Neural progenitor cell (in vitro differentiated cells): ENCODE results near the gene MICAL2. TPM values are rescaled to one million over a fixed set of nuclear protein-coding genes. Genes with fewer than 3 reads are reported as not detected.

Experiments used
- DNase-seq: peaks from one replicate; pipeline ENCODE4 v3.0.0-alpha.2; 2016; ENCODE audit warnings: low spot score
- H2AFZ ChIP-seq: fragments of 200-600 bp; sonication (generic); replicated peaks from 2 replicates; pipeline ENCODE4 v1.6.1; 2016; ENCODE audit warnings: antibody characterized with exemption
- H3F3A ChIP-seq: fragments of 200-600 bp; sonication (generic); 2 replicates; pipeline ENCODE4 v1.6.1; 2016; ENCODE audit warnings: antibody characterized with exemption, low read depth
- H3K27ac ChIP-seq: fragments of 200-600 bp; sonication (generic); 2 replicates; pipeline ENCODE4 v1.5.1; 2016; ENCODE audit warnings: mild to moderate bottlenecking
- H3K27me3 ChIP-seq: fragments of 200-600 bp; sonication (generic); 2 replicates; pipeline ENCODE4 v1.6.1; 2016; ENCODE audit warnings: mild to moderate bottlenecking, moderate library complexity
- H3K36me3 ChIP-seq: fragments of 200-600 bp; sonication (generic); 2 replicates; pipeline ENCODE4 v1.5.1; 2016
- H3K4me1 ChIP-seq: fragments of 200-600 bp; sonication (generic); 2 replicates; pipeline ENCODE4 v1.6.1; 2016; ENCODE audit warnings: mixed run types
- H3K4me2 ChIP-seq: fragments of 200-600 bp; sonication (generic); 2 replicates; pipeline ENCODE4 v1.6.1; 2016
- H3K4me3 ChIP-seq: fragments of 200-600 bp; sonication (generic); 2 replicates; pipeline ENCODE4 v1.5.1; 2016
- H3K79me2 ChIP-seq: fragments of 200-600 bp; sonication (generic); 2 replicates; pipeline ENCODE4 v1.6.1; 2016; ENCODE audit warnings: low read depth
- H3K9ac ChIP-seq: fragments of 200-600 bp; sonication (generic); 2 replicates; pipeline ENCODE4 v1.6.1; 2016
- H3K9me3 ChIP-seq: fragments of 200-600 bp; sonication (generic); 2 replicates; pipeline ENCODE4 v1.5.1; 2016; ENCODE audit warnings: low read depth
- H4K20me1 ChIP-seq: fragments of 200-600 bp; sonication (generic); 2 replicates; pipeline ENCODE4 v1.6.1; 2016; ENCODE audit warnings: low read depth
- H3K27ac Mint-ChIP-seq: 3 replicates; pipeline ENCODE4 v1.8.0; 2021; ENCODE audit warnings: mixed read lengths
- H3K27me3 Mint-ChIP-seq: 2 replicates; pipeline ENCODE4 v1.8.0; 2022; ENCODE audit warnings: low read depth, mild to moderate bottlenecking, inconsistent platforms, moderate library complexity, mixed read lengths; ENCODE audit not compliant: insufficient read depth
- H3K36me3 Mint-ChIP-seq: 3 replicates; pipeline ENCODE4 v1.8.0; 2021; ENCODE audit warnings: mixed read lengths
- H3K4me1 Mint-ChIP-seq: 3 replicates; pipeline ENCODE4 v1.8.0; 2021; ENCODE audit warnings: mixed read lengths
- H3K4me3 Mint-ChIP-seq: 3 replicates; pipeline ENCODE4 v1.8.0; 2021; ENCODE audit warnings: mild to moderate bottlenecking, moderate library complexity, mixed read lengths
- H3K9me3 Mint-ChIP-seq: 3 replicates; pipeline ENCODE4 v1.8.0; 2020; ENCODE audit warnings: mixed read lengths
- CTCF ChIP-seq: fragments of 200-600 bp; sonication (generic); IDR thresholded peaks from 2 replicates; pipeline ENCODE4 v1.5.1; 2017; ENCODE audit warnings: antibody characterized with exemption, mild to moderate bottlenecking
- EZH2 ChIP-seq: fragments of 200-600 bp; sonication (generic); IDR thresholded peaks from 2 replicates; pipeline ENCODE4 v1.6.1; 2017; ENCODE audit warnings: antibody characterized with exemption, mild to moderate bottlenecking, moderate library complexity
- EZH2phosphoT487 ChIP-seq: fragments of 200-600 bp; sonication (generic); IDR thresholded peaks from 2 replicates; pipeline ENCODE4 v1.6.1; 2017; ENCODE audit warnings: antibody characterized with exemption
- total RNA-seq: library from RNA; depleted of rRNA; stranded (reverse); fragments of >200 nt; gene quantifications from 2 replicates; pipeline ENCODE4 v1.2.3, GENCODE V29; 2015; ENCODE audit warnings: low replicate concordance

MICAL2 gene
- total RNA-seq, 1 donor from 2014 or later = 0.60 TPM

- no peaks in the 10 kb centered on the region for H3K36me3 Mint-ChIP-seq
- H3K27ac ChIP-seq = no peak overlapping the region
Measured at GRCh38 chr11:12276356-12276755, 166.0 kb downstream of the MICAL2 start.

GRCh38 chr11:12276831-12277475 is 166.6 kb downstream of the MICAL2 start:
- H3K9ac ChIP-seq = no peak overlapping the region
- Mint-ChIP-seq H3K27ac (no peak overlapping the region), H3K9me3 (no peaks in the 10 kb centered on the region), H3K36me3 (no peaks in the 10 kb centered on the region), H3K27me3 (peaks cover 12% of the 10 kb centered on the region), H3K4me3 (no peak overlapping the region), H3K4me1 (peaks cover 11% of the 10 kb centered on the region)
- H3K4me1 ChIP-seq = peaks cover 4% of the 10 kb centered on the region
- no peaks in the 10 kb centered on the region for H3F3A ChIP-seq
- no peak overlapping the region for H3K4me3 ChIP-seq
- no peak overlapping the region for H3K27ac ChIP-seq
- H3K79me2 ChIP-seq = no peaks in the 10 kb centered on the region
- no peaks in the 10 kb centered on the region for H3K27me3 ChIP-seq
- TF ChIP-seq EZH2 (no peak), EZH2phosphoT487 (no peak), CTCF (no peak)
- H2AFZ ChIP-seq = peak overlapping the region; percentile 2
- no peak overlapping the region for H3K4me2 ChIP-seq
- H3K36me3 ChIP-seq = no peaks in the 10 kb centered on the region
- H3K9me3 ChIP-seq = no peaks in the 10 kb centered on the region
- no peaks in the 10 kb centered on the region for H4K20me1 ChIP-seq
- no peak for DNase-seq

More at GRCh38 chr11:12276356-12276755, 166.0 kb downstream of the MICAL2 start:
- Mint-ChIP-seq H3K9me3 (no peaks in the 10 kb centered on the region), H3K4me3 (no peak overlapping the region), H3K27me3 (peaks cover 14% of the 10 kb centered on the region), H3K27ac (no peak overlapping the region), H3K4me1 (peaks cover 11% of the 10 kb centered on the region)
- H3K9ac ChIP-seq = no peak overlapping the region
- no peak overlapping the region for H3K4me3 ChIP-seq
- H3K36me3 ChIP-seq = no peaks in the 10 kb centered on the region
- no peak overlapping the region for H3K4me2 ChIP-seq
- H3K9me3 ChIP-seq = no peaks in the 10 kb centered on the region
- no peaks in the 10 kb centered on the region for H4K20me1 ChIP-seq
- no peaks in the 10 kb centered on the region for H3F3A ChIP-seq
- TF ChIP-seq EZH2phosphoT487 = no peak
- no peak for TF ChIP-seq EZH2
- TF ChIP-seq CTCF = no peak
- H3K27me3 ChIP-seq = no peaks in the 10 kb centered on the region
- DNase-seq = no peak
- peaks cover 4% of the 10 kb centered on the region for H3K4me1 ChIP-seq
- H3K79me2 ChIP-seq = no peaks in the 10 kb centered on the region
- no peak overlapping the region for H2AFZ ChIP-seq

- TF ChIP-seq EZH2 = no peak
- H3K27me3 ChIP-seq = no peaks in the 10 kb centered on the region
- Mint-ChIP-seq H3K27me3 (peaks cover 10% of the 10 kb centered on the region), H3K36me3 (no peaks in the 10 kb centered on the region), H3K27ac (no peak overlapping the region), H3K9me3 (no peaks in the 10 kb centered on the region), H3K4me1 (peaks cover 11% of the 10 kb centered on the region), H3K4me3 (no peak overlapping the region)
- no peaks in the 10 kb centered on the region for H3K36me3 ChIP-seq
- H3K79me2 ChIP-seq = no peaks in the 10 kb centered on the region
- no peak overlapping the region for H3K27ac ChIP-seq
- no peak overlapping the region for H2AFZ ChIP-seq
- H3K4me3 ChIP-seq = no peak overlapping the region
- H3K4me2 ChIP-seq = no peak overlapping the region
- no peaks in the 10 kb centered on the region for H3F3A ChIP-seq
- no peaks in the 10 kb centered on the region for H3K9me3 ChIP-seq
- peaks cover 4% of the 10 kb centered on the region for H3K4me1 ChIP-seq
- no peaks in the 10 kb centered on the region for H4K20me1 ChIP-seq
- DNase-seq = no peak
- no peak overlapping the region for H3K9ac ChIP-seq
Measured at GRCh38 chr11:12278766-12279671, 168.6 kb downstream of the MICAL2 start.
